ENCODE results near the gene CLASP1. TPM values are rescaled to one million over a fixed set of nuclear protein-coding genes. Genes with fewer than 3 reads are reported as not detected.
A peak's percentile ranks its signal among the peaks of the same experiment; 100 is the strongest.

The CLASP1 gene
- total RNA-seq, 1 experiment from 2014 or later = 81.9 TPM

DNA sequence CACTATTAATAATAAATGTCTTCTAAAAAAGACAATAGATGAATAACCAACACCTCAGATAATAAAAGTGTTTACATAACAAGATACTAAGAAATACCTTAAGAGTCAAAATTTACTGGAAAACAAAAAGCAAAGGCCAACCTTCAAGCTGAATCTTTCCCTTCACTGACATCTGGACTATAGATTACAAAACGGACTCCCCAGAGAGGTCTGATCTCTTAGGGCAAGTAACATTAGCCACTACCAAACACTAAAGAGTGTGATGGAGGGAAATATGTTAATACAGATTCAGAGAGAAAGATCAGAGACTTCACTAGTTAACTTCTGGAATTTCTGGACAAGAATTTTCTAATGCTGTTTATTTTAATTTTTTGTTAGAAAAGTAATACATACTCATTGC is 13.9 kb downstream of the CLASP1 start:
- intact Hi-C loops (cut with micrococcal nuclease) = no loop called here
- TF ChIP-seq, protein P1, sequence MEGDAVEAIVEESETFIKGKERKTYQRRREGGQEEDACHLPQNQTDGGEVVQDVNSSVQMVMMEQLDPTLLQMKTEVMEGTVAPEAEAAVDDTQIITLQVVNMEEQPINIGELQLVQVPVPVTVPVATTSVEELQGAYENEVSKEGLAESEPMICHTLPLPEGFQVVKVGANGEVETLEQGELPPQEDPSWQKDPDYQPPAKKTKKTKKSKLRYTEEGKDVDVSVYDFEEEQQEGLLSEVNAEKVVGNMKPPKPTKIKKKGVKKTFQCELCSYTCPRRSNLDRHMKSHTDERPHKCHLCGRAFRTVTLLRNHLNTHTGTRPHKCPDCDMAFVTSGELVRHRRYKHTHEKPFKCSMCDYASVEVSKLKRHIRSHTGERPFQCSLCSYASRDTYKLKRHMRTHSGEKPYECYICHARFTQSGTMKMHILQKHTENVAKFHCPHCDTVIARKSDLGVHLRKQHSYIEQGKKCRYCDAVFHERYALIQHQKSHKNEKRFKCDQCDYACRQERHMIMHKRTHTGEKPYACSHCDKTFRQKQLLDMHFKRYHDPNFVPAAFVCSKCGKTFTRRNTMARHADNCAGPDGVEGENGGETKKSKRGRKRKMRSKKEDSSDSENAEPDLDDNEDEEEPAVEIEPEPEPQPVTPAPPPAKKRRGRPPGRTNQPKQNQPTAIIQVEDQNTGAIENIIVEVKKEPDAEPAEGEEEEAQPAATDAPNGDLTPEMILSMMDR (IDR thresholded peaks at IDR 0.05; ENCODE audit: unreplicated experiment) = no peak
- Mint-ChIP-seq H3K4me1 (ENCODE audit: insufficient read depth, unreplicated experiment) (peaks cover 37% of the 10 kb centered on the region), H3K36me3 (ENCODE audit: insufficient read depth, unreplicated experiment) (peaks cover 9% of the 10 kb centered on the region), H3K27me3 (ENCODE audit: insufficient read depth, unreplicated experiment) (no peaks in the 10 kb centered on the region), H3K27ac (ENCODE audit: low read depth, unreplicated experiment) (peak overlapping the region; percentile 94), H3K4me3 (ENCODE audit: unreplicated experiment) (no peak overlapping the region), H3K9me3 (ENCODE audit: unreplicated experiment) (peaks cover 15% of the 10 kb centered on the region)
- BruUV-seq (replicated peaks) = no TSS peak
- POLR2A ChIA-PET = interaction anchor here (0.6 to 7.3 kb wide), 9 partner anchors 7 to 106 kb away, joined by 3 to 78 read pairs (median 5); partner anchors contain the start of gene CLASP1
- DNase-seq (ENCODE audit: unreplicated experiment) = peak; percentile 16
- CTCF ChIA-PET = interaction anchor here (1.0 to 1.9 kb wide), 2 partner anchors 39 to 82 kb away, joined by 3 to 5 read pairs; no protein-coding TSS in a partner anchor

DNA sequence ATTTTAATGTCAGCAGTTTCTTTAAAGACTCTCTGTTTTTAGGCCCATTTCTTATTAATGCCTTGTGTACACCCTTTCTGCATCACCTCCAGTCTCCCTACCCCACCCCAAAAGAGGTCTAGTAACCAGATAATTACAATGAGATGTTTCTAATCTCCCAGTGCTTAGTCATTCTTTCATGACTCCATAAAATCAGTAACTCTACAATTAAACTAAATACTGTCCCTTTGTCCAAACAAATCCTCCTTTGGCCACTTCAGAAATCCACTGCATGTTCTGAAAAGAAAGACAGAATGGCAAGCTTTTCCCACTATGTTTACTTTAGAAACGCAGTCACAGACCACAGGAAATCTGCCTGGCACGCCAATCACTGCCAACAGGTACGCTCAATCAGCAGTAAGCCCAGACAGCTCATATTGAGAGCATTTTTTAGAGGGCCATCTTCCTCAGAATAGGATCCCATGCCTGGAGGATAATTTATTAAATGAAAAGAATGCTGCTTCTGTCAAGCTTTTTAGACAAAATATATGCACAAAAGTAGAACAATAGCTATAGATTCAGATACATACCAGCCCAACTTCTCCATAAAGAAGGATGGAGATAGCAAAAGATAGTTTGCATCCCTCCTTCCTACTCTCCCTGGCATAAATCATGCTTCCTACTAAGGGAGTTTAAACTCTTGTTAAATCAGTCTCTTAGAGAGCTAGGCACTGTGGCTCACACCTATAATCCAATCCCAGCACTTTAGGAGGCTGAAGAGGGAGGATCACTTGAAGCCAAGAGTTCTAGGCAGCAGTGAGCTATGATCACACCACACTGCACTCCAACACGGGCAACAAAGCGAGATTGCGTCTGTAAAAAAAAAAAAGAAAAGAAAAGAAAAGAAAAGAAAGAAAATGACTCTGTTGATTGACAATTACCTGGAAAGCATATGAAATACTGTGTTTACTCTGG is 14.6 kb downstream of the CLASP1 start:
- Mint-ChIP-seq H3K4me3 (ENCODE audit: unreplicated experiment) (peak overlapping the region; percentile 40), H3K36me3 (ENCODE audit: insufficient read depth, unreplicated experiment) (peaks cover 8% of the 10 kb centered on the region), H3K27me3 (ENCODE audit: insufficient read depth, unreplicated experiment) (no peaks in the 10 kb centered on the region), H3K27ac (ENCODE audit: low read depth, unreplicated experiment) (peak overlapping the region; percentile 94), H3K4me1 (ENCODE audit: insufficient read depth, unreplicated experiment) (peaks cover 42% of the 10 kb centered on the region), H3K9me3 (ENCODE audit: unreplicated experiment) (peaks cover 15% of the 10 kb centered on the region)
- no TSS peak for BruUV-seq (replicated peaks)
- ChIA-PET CTCF (interaction anchor here (0.6 to 1.9 kb wide), 9 partner anchors 11 to 307 kb away, joined by 3 to 5 read pairs (median 3); no protein-coding TSS in a partner anchor), POLR2A (interaction anchor here (0.6 to 7.3 kb wide), 10 partner anchors 8 to 131 kb away, joined by 3 to 78 read pairs (median 5); partner anchors contain the start of genes CLASP1 and RNU4ATAC)
- DNase-seq (ENCODE audit: unreplicated experiment) = peak; percentile 54
- intact Hi-C loops (cut with micrococcal nuclease) = no loop called here
- TF ChIP-seq, protein P1 (IDR thresholded peaks at IDR 0.05; ENCODE audit: unreplicated experiment) = no peak

- Mint-ChIP-seq H3K4me3 (ENCODE audit: unreplicated experiment) (no peak overlapping the region), H3K9me3 (ENCODE audit: unreplicated experiment) (peaks cover 13% of the 10 kb centered on the region), H3K27ac (ENCODE audit: low read depth, unreplicated experiment) (peak overlapping the region; percentile 94), H3K4me1 (ENCODE audit: insufficient read depth, unreplicated experiment) (peaks cover 42% of the 10 kb centered on the region), H3K27me3 (ENCODE audit: insufficient read depth, unreplicated experiment) (no peaks in the 10 kb centered on the region), H3K36me3 (ENCODE audit: insufficient read depth, unreplicated experiment) (peaks cover 5% of the 10 kb centered on the region)
- POLR2A ChIA-PET = interaction anchor here (0.5 to 7.3 kb wide), 6 partner anchors 13 to 103 kb away, joined by 3 to 78 read pairs (median 4); partner anchors contain the start of genes CLASP1 and RNU4ATAC
- intact Hi-C loops (cut with micrococcal nuclease) = no loop called here
- no TSS peak for BruUV-seq (replicated peaks)
- TF ChIP-seq, protein P1 (IDR thresholded peaks at IDR 0.05; ENCODE audit: unreplicated experiment) = no peak
- CTCF ChIA-PET = no interaction called here
- no peak for DNase-seq (ENCODE audit: unreplicated experiment)
These were observed 15.8 kb downstream of the CLASP1 start for GRCh38 chr2:121633463-121633862.

DNA sequence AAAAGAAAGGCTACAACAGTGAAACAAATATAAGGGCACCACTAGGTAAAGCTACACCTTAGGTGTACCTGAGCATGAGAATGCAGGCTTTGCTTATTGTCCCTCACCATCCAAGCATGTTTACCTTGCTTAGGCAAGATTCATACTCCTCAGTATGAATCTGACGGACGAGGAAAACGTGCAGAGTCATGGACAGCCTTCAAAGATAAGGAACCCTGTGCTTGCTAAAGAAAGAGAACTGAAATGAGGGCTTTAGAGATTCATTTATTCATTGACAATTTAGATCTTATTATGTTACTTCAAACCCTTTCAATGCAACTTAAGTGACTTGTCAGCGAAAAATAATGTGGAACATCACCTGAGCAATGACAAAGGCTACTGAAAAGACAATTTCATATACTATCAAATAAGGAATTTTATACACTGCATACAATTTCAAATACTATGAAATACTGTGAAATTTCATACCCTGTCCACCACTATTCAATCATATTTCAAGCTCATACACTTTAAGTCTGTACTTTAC is 21.7 kb downstream of the CLASP1 start:
- Mint-ChIP-seq H3K36me3 (ENCODE audit: insufficient read depth, unreplicated experiment) (peaks cover 17% of the 10 kb centered on the region), H3K27me3 (ENCODE audit: insufficient read depth, unreplicated experiment) (no peaks in the 10 kb centered on the region), H3K4me1 (ENCODE audit: insufficient read depth, unreplicated experiment) (peaks cover 14% of the 10 kb centered on the region), H3K27ac (ENCODE audit: low read depth, unreplicated experiment) (peak overlapping the region; percentile 73), H3K9me3 (ENCODE audit: unreplicated experiment) (peaks cover 7% of the 10 kb centered on the region), H3K4me3 (ENCODE audit: unreplicated experiment) (peak overlapping the region; percentile 22)
- intact Hi-C loops (cut with micrococcal nuclease) = no loop called here
- CTCF ChIA-PET = interaction anchor here (0.8 to 1.2 kb wide), 2 partner anchors 31 to 97 kb away, joined by 3 to 4 read pairs; partner anchors contain the start of gene RNU4ATAC
- POLR2A ChIA-PET = interaction anchor here (0.6 to 5.2 kb wide), 23 partner anchors 8 to 358 kb away, joined by 3 to 63 read pairs (median 3); partner anchors contain the start of genes CLASP1 and RNU4ATAC
- DNase-seq (ENCODE audit: unreplicated experiment) = no peak
- BruUV-seq (replicated peaks) = no TSS peak
- TF ChIP-seq, protein P1 (IDR thresholded peaks at IDR 0.05; ENCODE audit: unreplicated experiment) = no peak

Measured in MCF 10A (cell line).